Measurements from ENCODE around the gene BTBD18. TPM values are rescaled to one million over a fixed set of nuclear protein-coding genes. Genes with fewer than 3 reads are reported as not detected.

The BTBD18 gene
- polyA plus RNA-seq, 1 donor: 0.09 TPM

DNA sequence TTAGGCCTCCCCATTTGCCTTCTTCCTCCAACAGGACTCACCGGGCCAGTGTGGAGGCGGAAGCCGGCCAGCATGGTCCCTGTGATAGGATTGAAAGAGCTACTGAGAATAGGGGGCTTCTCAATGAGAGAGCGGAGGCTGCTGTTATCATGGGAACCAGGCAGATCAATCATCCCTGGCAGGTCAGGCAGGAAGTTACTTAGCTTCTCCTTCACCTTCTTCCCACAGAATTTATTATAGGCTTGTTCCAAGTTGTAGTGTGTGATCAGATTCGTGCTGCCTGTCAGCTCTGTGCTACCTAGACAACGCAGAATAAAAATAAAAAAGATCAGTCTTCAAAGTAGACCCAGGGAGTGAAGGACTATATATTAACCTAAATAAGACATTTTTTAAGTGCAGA is 46.7 kb downstream of the BTBD18 start:
- Histone ChIP-seq H3K4me1 (ENCODE audit: control insufficient read depth, insufficient read depth, low read length) (no peaks in the 10 kb centered on the region), H3K4me3 (ENCODE audit: low read length) (no peak overlapping the region), H3K27me3 (ENCODE audit: control insufficient read depth, insufficient read depth, low read length) (no peaks in the 10 kb centered on the region), H3K9me3 (ENCODE audit: control insufficient read depth, low read depth, low read length) (no peaks in the 10 kb centered on the region), H3K36me3 (ENCODE audit: control insufficient read depth, insufficient read depth, low read length) (peaks cover 46% of the 10 kb centered on the region), H3K27ac (ENCODE audit: low read length) (no peak overlapping the region)
- WGBS (ENCODE audit: insufficient coverage, low lambda C conversion rate): 92% methylated on average over 2 of the region's 6 CpGs
- no peak for DNase-seq

DNA sequence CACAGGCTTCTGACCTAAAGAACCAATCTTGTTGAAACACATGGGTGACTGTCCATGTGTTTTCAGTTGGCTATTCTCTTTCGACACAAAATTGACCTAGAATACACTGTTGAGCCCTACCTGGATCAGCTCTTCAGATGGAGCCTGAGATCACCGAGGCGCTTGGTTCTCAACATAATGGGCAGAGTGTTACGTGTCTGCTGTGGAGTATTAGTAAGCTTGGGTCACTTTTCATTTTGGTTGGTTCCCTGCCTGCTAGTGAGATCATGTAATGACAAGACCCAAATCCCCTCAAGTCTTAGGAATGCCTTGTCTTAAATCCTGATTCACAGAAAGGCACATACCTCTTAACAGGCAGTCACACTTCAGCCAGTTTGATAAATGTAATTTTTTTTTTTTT is 48.3 kb downstream of the BTBD18 start:
- H3K36me3 ChIP-seq (ENCODE audit: control insufficient read depth, insufficient read depth, low read length): peaks cover 58% of the 10 kb centered on the region
- no peaks in the 10 kb centered on the region for H3K27me3 ChIP-seq (ENCODE audit: control insufficient read depth, insufficient read depth, low read length)
- no peaks in the 10 kb centered on the region for H3K9me3 ChIP-seq (ENCODE audit: control insufficient read depth, low read depth, low read length)
- no CpG with 5 or more reads among the region's 4 CpGs for WGBS (ENCODE audit: insufficient coverage, low lambda C conversion rate)
- no peak overlapping the region for H3K27ac ChIP-seq (ENCODE audit: low read length)
- no peak overlapping the region for H3K4me3 ChIP-seq (ENCODE audit: low read length)
- no peaks in the 10 kb centered on the region for H3K4me1 ChIP-seq (ENCODE audit: control insufficient read depth, insufficient read depth, low read length)
- no peak for DNase-seq

DNA sequence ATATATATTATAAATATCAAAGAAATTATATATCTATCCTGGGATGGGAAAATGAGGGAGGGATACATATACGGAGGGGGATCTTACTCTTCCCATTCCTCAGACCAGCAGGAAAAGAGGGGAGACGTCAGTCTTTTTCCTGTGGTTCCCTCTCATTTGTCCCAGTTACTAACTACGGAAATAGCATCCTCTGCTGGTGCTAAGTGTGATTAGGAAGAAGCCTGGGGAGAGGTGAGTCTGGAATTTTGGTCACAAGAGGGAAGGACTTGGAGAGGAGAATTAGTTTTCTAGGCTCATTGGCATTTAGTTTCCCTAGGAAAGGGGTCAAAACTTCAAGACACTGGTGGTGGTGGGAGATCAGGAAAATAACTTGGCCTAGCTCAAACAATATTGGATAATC is 51.2 kb downstream of the BTBD18 start:
- Histone ChIP-seq H3K27ac (ENCODE audit: low read length) (no peak overlapping the region), H3K36me3 (ENCODE audit: control insufficient read depth, insufficient read depth, low read length) (peaks cover 78% of the 10 kb centered on the region), H3K9me3 (ENCODE audit: control insufficient read depth, low read depth, low read length) (no peaks in the 10 kb centered on the region), H3K4me1 (ENCODE audit: control insufficient read depth, insufficient read depth, low read length) (no peaks in the 10 kb centered on the region), H3K27me3 (ENCODE audit: control insufficient read depth, insufficient read depth, low read length) (no peaks in the 10 kb centered on the region), H3K4me3 (ENCODE audit: low read length) (no peak overlapping the region)
- no CpG with 5 or more reads among the region's 3 CpGs for WGBS (ENCODE audit: insufficient coverage, low lambda C conversion rate)
- no peak for DNase-seq

DNA sequence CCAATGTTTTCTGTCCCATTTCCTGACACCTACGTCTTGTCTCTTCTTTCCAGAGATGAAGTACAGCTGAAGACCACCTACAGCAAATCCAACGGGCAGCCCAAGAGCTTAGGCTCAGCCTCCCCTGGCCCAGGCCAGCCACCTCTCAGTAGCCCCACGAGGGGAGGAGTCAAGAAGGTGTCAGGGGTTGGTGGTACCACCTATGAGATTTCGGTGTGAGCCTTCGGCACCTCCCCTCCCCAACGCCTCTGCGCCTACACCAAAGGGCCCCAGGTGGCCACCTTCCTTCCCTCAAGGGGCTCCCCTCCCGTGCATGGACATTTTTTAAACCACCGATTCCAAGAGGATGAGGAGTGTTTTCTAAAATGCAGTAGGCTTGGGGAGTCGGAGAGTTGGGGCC is 51.8 kb downstream of the BTBD18 start:
- no CpG with 5 or more reads among the region's 10 CpGs for WGBS (ENCODE audit: insufficient coverage, low lambda C conversion rate)
- Histone ChIP-seq H3K27ac (ENCODE audit: low read length) (no peak overlapping the region), H3K36me3 (ENCODE audit: control insufficient read depth, insufficient read depth, low read length) (peaks cover 79% of the 10 kb centered on the region), H3K4me3 (ENCODE audit: low read length) (no peak overlapping the region), H3K4me1 (ENCODE audit: control insufficient read depth, insufficient read depth, low read length) (no peaks in the 10 kb centered on the region), H3K27me3 (ENCODE audit: control insufficient read depth, insufficient read depth, low read length) (no peaks in the 10 kb centered on the region), H3K9me3 (ENCODE audit: control insufficient read depth, low read depth, low read length) (no peaks in the 10 kb centered on the region)
- DNase-seq: no peak

DNA sequence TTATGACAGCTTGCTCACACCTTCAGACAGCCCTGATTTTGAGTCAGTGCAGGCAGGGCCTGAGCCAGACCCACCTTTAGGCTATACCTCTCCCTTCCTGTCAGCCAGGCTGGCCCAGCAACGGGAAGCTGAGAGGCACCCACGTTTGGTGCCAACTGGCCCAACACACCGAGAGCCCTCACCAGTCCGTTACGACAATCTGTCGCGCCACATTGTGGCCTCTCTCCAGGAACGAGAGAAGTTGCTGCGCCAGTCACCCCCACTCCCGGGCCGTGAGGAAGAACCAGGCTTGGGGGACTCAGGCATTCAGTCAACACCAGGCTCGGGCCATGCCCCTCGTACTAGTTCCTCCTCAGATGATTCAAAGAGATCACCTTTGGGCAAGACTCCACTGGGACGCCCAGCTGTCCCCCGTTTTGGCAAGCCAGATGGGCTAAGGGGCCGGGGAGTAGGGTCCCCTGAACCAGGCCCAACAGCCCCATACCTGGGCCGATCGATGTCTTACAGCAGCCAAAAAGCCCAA is 52.7 kb downstream of the BTBD18 start:
- WGBS (ENCODE audit: insufficient coverage, low lambda C conversion rate): no CpG with 5 or more reads among the region's 18 CpGs
- Histone ChIP-seq H3K27ac (ENCODE audit: low read length) (no peak overlapping the region), H3K9me3 (ENCODE audit: control insufficient read depth, low read depth, low read length) (no peaks in the 10 kb centered on the region), H3K27me3 (ENCODE audit: control insufficient read depth, insufficient read depth, low read length) (no peaks in the 10 kb centered on the region), H3K36me3 (ENCODE audit: control insufficient read depth, insufficient read depth, low read length) (peaks cover 76% of the 10 kb centered on the region), H3K4me1 (ENCODE audit: control insufficient read depth, insufficient read depth, low read length) (no peaks in the 10 kb centered on the region), H3K4me3 (ENCODE audit: low read length) (no peak overlapping the region)
- DNase-seq: no peak

Other genes with a start within 250 kb of the BTBD18 start
- gene SLC43A1, start 236.1 kb downstream of the BTBD18 start, polyA plus RNA-seq: 16.0 TPM
- gene TIMM10, start 221.1 kb downstream of the BTBD18 start, polyA plus RNA-seq: 29.8 TPM
- 0.58 TPM for gene SMTNL1, start 214.2 kb downstream of the BTBD18 start, polyA plus RNA-seq
- gene UBE2L6, start 184.1 kb downstream of the BTBD18 start, polyA plus RNA-seq: 60.3 TPM
- gene SERPING1, start 154.1 kb downstream of the BTBD18 start, polyA plus RNA-seq: 48.9 TPM
- gene YPEL4, start 101.9 kb downstream of the BTBD18 start, polyA plus RNA-seq: 2.6 TPM
- 13.8 TPM for gene CLP1, start 94.1 kb downstream of the BTBD18 start, polyA plus RNA-seq
- 46.4 TPM for gene ZDHHC5, start 83.7 kb downstream of the BTBD18 start, polyA plus RNA-seq
- 14.4 TPM for gene MED19, start 39.6 kb downstream of the BTBD18 start, polyA plus RNA-seq
- gene TMX2, start 39.2 kb downstream of the BTBD18 start, polyA plus RNA-seq: 108 TPM
- gene SELENOH, start 10.3 kb downstream of the BTBD18 start, polyA plus RNA-seq: 115 TPM
- gene CTNND1, start 10.0 kb upstream of the BTBD18 start, polyA plus RNA-seq: 224 TPM